H9 (cell line): Measurements from ENCODE around the gene CELF5. TPM values are rescaled to one million over a fixed set of nuclear protein-coding genes. Genes with fewer than 3 reads are reported as not detected.

Source experiments
- DNase-seq: peaks from one replicate; pipeline ENCODE4 v3.0.0-alpha.2; 2017
- H2AFZ ChIP-seq: one replicate; pipeline ENCODE4 v1.6.1; 2013; ENCODE audit warnings: mild to moderate bottlenecking, low read length, control low read depth, moderate library complexity
- H2AK5ac ChIP-seq: 2 replicates; pipeline ENCODE4 v1.6.1; 2013; ENCODE audit warnings: low read length, control low read depth, mixed read lengths; ENCODE audit not compliant: insufficient read length
- H2BK120ac ChIP-seq: one replicate; pipeline ENCODE4 v1.6.1; 2013; ENCODE audit warnings: low read depth, mild to moderate bottlenecking, low read length, control low read depth, inconsistent platforms; ENCODE audit not compliant: poor library complexity, severe bottlenecking
- H2BK12ac ChIP-seq: 2 replicates; pipeline ENCODE4 v1.6.1; 2013; ENCODE audit warnings: low read length, control low read depth, mixed read lengths, low read depth; ENCODE audit not compliant: insufficient read length
- H2BK15ac ChIP-seq: 2 replicates; pipeline ENCODE4 v1.6.1; 2013; ENCODE audit warnings: low read depth, low read length, control low read depth
- H2BK20ac ChIP-seq: one replicate; pipeline ENCODE4 v1.6.1; 2013; ENCODE audit warnings: low read depth, mild to moderate bottlenecking, low read length, control low read depth, inconsistent platforms; ENCODE audit not compliant: poor library complexity, severe bottlenecking
- H2BK5ac ChIP-seq: 2 replicates; pipeline ENCODE4 v1.6.1; 2013; ENCODE audit warnings: low read length, control low read depth, mixed read lengths; ENCODE audit not compliant: insufficient read length
- H3K14ac ChIP-seq: 2 replicates; pipeline ENCODE4 v1.6.1; 2013; ENCODE audit warnings: low read length, control low read depth; ENCODE audit not compliant: insufficient read depth
- H3K18ac ChIP-seq: 2 replicates; pipeline ENCODE4 v1.6.1; 2013; ENCODE audit warnings: low read depth, mild to moderate bottlenecking, mixed read lengths, low read length, control low read depth; ENCODE audit not compliant: insufficient read length
- H3K23ac ChIP-seq: 2 replicates; pipeline ENCODE4 v1.6.1; 2013; ENCODE audit warnings: low read length, control low read depth, mixed read lengths, low read depth; ENCODE audit not compliant: insufficient read length
- H3K23me2 ChIP-seq: 2 replicates; pipeline ENCODE4 v1.6.1; 2013; ENCODE audit warnings: low read depth, mild to moderate bottlenecking, mixed read lengths, low read length, control low read depth; ENCODE audit not compliant: insufficient read length, poor library complexity, severe bottlenecking
- H3K27ac ChIP-seq: 2 replicates; pipeline ENCODE4 v1.5.1; 2013; ENCODE audit warnings: low read length, control low read depth, mixed read lengths, low read depth; ENCODE audit not compliant: insufficient read length
- H3K27me3 ChIP-seq: 2 replicates; pipeline ENCODE4 v1.6.1; 2013; ENCODE audit warnings: low read length, control low read depth, inconsistent platforms; ENCODE audit not compliant: insufficient read depth
- H3K4ac ChIP-seq: 2 replicates; pipeline ENCODE4 v1.6.1; 2013; ENCODE audit warnings: low read depth, mild to moderate bottlenecking, control low read depth, inconsistent platforms, low read length, moderate library complexity
- H3K4me1 ChIP-seq: 2 replicates; pipeline ENCODE4 v1.6.1; 2013; ENCODE audit warnings: low read length, control low read depth, inconsistent platforms; ENCODE audit not compliant: insufficient read depth
- H3K4me2 ChIP-seq: 2 replicates; pipeline ENCODE4 v1.6.1; 2013; ENCODE audit warnings: low read length, control low read depth, mixed read lengths; ENCODE audit not compliant: insufficient read length, insufficient read depth
- H3K56ac ChIP-seq: 2 replicates; pipeline ENCODE4 v1.6.1; 2013; ENCODE audit warnings: low read depth, mild to moderate bottlenecking, mixed read lengths, low read length, control low read depth; ENCODE audit not compliant: insufficient read length
- H3K79me1 ChIP-seq: 2 replicates; pipeline ENCODE4 v1.6.1; 2013; ENCODE audit warnings: low read depth, mild to moderate bottlenecking, moderate library complexity, low read length, control low read depth, inconsistent platforms; ENCODE audit not compliant: insufficient read depth, poor library complexity, severe bottlenecking
- H3K79me2 ChIP-seq: 2 replicates; pipeline ENCODE4 v1.6.1; 2013; ENCODE audit warnings: low read length, control low read depth, inconsistent platforms; ENCODE audit not compliant: insufficient read depth
- H3K9ac ChIP-seq: 2 replicates; pipeline ENCODE4 v1.6.1; 2013; ENCODE audit warnings: low read length, control low read depth, mixed read lengths; ENCODE audit not compliant: insufficient read length; ENCODE audit errors: extremely low read depth
- H3K9me3 ChIP-seq: one replicate; pipeline ENCODE4 v1.6.1; 2013; ENCODE audit warnings: low read depth, low read length, inconsistent platforms; ENCODE audit not compliant: control insufficient read depth
- H3T11ph ChIP-seq: one replicate; pipeline ENCODE4 v1.6.1; 2013; ENCODE audit warnings: mild to moderate bottlenecking, low read length, control low read depth, inconsistent platforms
- H4K20me1 ChIP-seq: one replicate; pipeline ENCODE4 v1.6.1; 2013; ENCODE audit not compliant: control insufficient read depth, insufficient read length, insufficient read depth
- H4K5ac ChIP-seq: 2 replicates; pipeline ENCODE4 v1.6.1; 2013; ENCODE audit warnings: low read depth, mild to moderate bottlenecking, mixed read lengths, low read length, control low read depth; ENCODE audit not compliant: insufficient read length
- H4K8ac ChIP-seq: replicated peaks from 2 replicates; pipeline ENCODE4 v1.6.1; 2013; ENCODE audit warnings: low read length, control low read depth, mixed read lengths, low read depth; ENCODE audit not compliant: insufficient read length
- H4K91ac ChIP-seq: 2 replicates; pipeline ENCODE4 v1.6.1; 2013; ENCODE audit warnings: low read depth, mild to moderate bottlenecking, moderate library complexity, mixed read lengths, low read length, control low read depth; ENCODE audit not compliant: insufficient read length
- H3K27ac Mint-ChIP-seq, 3 experiments: 2 replicates in 2 of 3; 3 replicates in 1 of 3; pipeline ENCODE4 v1.8.0; 2020 to 2021; ENCODE audit warnings: mixed read lengths in 3 of 3, mild to moderate bottlenecking in 1 of 3, moderate library complexity in 1 of 3
- H3K27me3 Mint-ChIP-seq: 2 replicates; pipeline ENCODE4 v1.8.0; 2021; ENCODE audit warnings: low read depth, mild to moderate bottlenecking, moderate library complexity, mixed read lengths
- H3K36me3 Mint-ChIP-seq, 3 experiments: 2 replicates in 2 of 3; 3 replicates in 1 of 3; pipeline ENCODE4 v1.8.0; 2020 to 2021; ENCODE audit warnings: low read depth in 3 of 3, mixed read lengths in 3 of 3; ENCODE audit not compliant: insufficient read depth in 1 of 3
- H3K4me1 Mint-ChIP-seq, 2 experiments: 2 replicates each; pipeline ENCODE4 v1.8.0; 2020; ENCODE audit warnings: mixed read lengths in 2 of 2
- H3K4me3 Mint-ChIP-seq, 2 experiments: 2 replicates in 1 of 2; 3 replicates in 1 of 2; pipeline ENCODE4 v1.8.0; 2020 to 2021; ENCODE audit warnings: mild to moderate bottlenecking in 2 of 2, mixed read lengths in 2 of 2, moderate library complexity in 1 of 2
- H3K9me3 Mint-ChIP-seq, 2 experiments: 2 replicates in 1 of 2; 3 replicates in 1 of 2; pipeline ENCODE4 v1.8.0; 2020; ENCODE audit warnings: mild to moderate bottlenecking in 2 of 2, mixed read lengths in 2 of 2, moderate library complexity in 1 of 2
- CTCF ChIP-seq: fragments of 200-600 bp; sonication (generic); conservative IDR thresholded peaks from 3 replicates; pipeline ENCODE4 v1.8.0; 2021; ENCODE audit warnings: antibody characterized with exemption, mild to moderate bottlenecking
- WGBS: extraction: QIAGEN DNeasy Blood & Tissue Kit; methylation state at CpG from one replicate; pipeline ENCODE4 v1.1.7; 2013; ENCODE audit warnings: missing lambda C conversion rate, low lambda C conversion rate, mixed read lengths; ENCODE audit not compliant: insufficient read length; ENCODE audit errors: extremely low coverage; 5-methylcytosine and 5-hydroxymethylcytosine counted together
- total RNA-seq: library from RNA; stranded (reverse); gene quantifications from 2 replicates; pipeline ENCODE4 v1.2.1, GENCODE V29; 2021

CELF5 gene
- total RNA-seq, 1 experiment from 2014 or later, result 4.8 TPM

- no peak overlapping the region for H2BK12ac ChIP-seq
- no peak overlapping the region for H3T11ph ChIP-seq
- H2BK15ac ChIP-seq, result no peak overlapping the region
- no peaks in the 10 kb centered on the region for H3K79me1 ChIP-seq
- no peaks in the 10 kb centered on the region for H3K27me3 ChIP-seq
- H2AFZ ChIP-seq, result no peak overlapping the region
- no peak overlapping the region for H3K27ac ChIP-seq
- no peak overlapping the region for H3K4ac ChIP-seq
- H2BK120ac ChIP-seq, result no peak overlapping the region
- H3K23ac ChIP-seq, result no peak overlapping the region
- Mint-ChIP-seq H3K36me3 (peaks cover 3 to 38% (median 14%) of the 10 kb centered on the region in 3 experiments; a peak in 6 of 7 replicates), H3K9me3 (no peaks in the 10 kb centered on the region), H3K27me3 (no peaks in the 10 kb centered on the region), H3K27ac (no peak overlapping the region), H3K4me3 (no peak overlapping the region), H3K4me1 (no peaks in the 10 kb centered on the region)
- H3K14ac ChIP-seq, result no peak overlapping the region
- no peak overlapping the region for H3K4me2 ChIP-seq
- no peak for TF ChIP-seq CTCF
- no peak overlapping the region for H2AK5ac ChIP-seq
- no peak overlapping the region for H4K8ac ChIP-seq
- H3K18ac ChIP-seq, result no peak overlapping the region
- no peak overlapping the region for H4K5ac ChIP-seq
- no CpG with 5 or more reads among the region's 43 CpGs for WGBS
- H3K79me2 ChIP-seq, result no peaks in the 10 kb centered on the region
- H2BK5ac ChIP-seq, result no peak overlapping the region
- H4K20me1 ChIP-seq, result no peaks in the 10 kb centered on the region
- no peak overlapping the region for H2BK20ac ChIP-seq
- H3K56ac ChIP-seq, result no peak overlapping the region
- H3K9ac ChIP-seq, result no peak overlapping the region
- no peaks in the 10 kb centered on the region for H3K23me2 ChIP-seq
- DNase-seq, result no peak
- no peak overlapping the region for H4K91ac ChIP-seq
- no peaks in the 10 kb centered on the region for H3K9me3 ChIP-seq
- no peaks in the 10 kb centered on the region for H3K4me1 ChIP-seq
Observed at GRCh38 chr19:3203805-3204645, 20.4 kb upstream of the CELF5 start.
